ENCODE results near the gene HPDL.

Gene HPDL

DNA sequence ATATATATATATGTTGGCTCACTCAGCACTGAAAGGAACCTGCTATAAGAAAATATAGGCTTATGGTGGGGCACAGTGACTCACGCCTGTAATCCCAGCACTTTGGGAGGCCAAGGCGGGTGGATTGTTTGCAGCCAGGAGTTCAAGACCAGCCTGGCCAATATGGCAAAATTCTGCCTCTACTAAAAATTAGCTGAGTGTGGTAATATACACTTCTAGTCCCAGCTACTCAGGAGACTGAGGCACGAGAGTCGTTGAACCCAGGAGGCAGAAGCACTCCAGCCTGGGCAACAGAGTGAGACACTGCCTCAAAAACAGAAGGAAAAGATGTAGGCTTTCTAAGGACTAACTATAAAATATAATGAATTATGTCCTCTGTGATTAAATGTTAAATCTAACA lies 28.1 kb downstream of the HPDL start:
- DNase-seq, result no peak

DNA sequence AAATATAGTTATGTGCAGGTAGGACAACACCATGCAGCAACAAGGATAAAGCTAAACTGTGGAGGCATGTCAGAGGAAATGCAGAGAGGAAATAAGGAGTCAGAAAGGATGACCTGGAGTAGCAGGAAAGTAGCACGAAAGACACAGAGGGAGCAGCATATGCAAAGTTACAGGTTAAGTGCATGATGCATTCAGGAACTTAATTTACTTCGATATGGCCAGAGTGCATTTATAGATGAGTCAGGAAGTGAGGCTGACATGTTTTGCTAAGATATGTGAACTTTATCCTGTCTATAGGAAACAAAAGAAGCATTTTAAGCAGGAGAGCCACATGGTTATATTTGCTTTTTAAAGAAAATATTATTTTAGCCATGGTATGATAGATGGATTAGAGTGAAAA lies 29.0 kb downstream of the HPDL start:
- DNase-seq, result no peak

DNA sequence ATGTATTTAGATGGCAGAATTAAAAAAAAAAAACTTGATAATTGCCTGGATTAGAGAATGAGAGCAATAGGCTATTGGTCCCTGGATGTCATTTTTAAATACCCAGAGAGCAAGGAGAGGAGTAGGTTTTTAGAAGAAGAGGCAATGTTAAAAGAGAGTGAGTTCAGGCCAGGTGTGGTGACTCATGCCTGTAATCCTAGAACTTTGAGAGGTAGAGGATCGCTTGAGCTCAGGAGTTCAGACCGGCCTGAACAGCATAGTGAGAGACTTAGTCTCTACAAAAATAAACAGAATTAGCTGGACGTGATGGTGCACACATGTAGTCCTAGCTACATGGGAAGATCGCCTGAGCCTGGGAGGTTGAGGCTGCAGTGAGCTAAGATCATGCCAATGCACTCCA lies 29.5 kb downstream of the HPDL start:
- peak; percentile 33 for DNase-seq

DNA sequence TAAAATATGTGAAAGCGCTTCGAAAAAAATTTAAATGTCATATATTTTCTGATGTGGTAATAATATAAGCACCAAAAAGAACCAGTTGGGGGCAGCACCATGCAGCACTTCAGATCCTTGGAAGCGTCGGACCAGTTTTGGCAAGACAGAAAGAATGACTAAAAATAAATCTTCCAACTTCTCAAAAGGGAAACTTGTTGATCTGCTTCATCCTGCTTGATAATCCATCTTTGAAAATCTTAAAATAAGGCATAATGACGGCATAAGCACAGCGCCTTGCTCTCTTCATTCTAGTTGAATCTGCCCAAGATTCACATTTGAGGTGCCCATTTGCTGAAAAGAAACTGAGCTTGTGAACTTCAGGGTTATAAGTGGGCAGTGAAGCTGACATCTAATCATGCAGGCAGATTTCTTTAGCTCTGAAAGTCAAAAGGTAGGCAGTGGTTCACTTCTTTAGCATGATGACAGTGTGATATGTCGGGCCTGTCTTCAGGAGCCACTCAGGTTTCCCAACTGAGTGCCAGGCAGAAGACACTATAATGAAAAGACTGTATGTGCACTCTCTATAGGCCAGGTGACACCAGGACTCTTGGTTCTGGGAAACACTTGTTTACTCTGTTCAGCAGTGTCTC lies 33.3 kb downstream of the HPDL start:
- DNase-seq, result peak; percentile 48

DNA sequence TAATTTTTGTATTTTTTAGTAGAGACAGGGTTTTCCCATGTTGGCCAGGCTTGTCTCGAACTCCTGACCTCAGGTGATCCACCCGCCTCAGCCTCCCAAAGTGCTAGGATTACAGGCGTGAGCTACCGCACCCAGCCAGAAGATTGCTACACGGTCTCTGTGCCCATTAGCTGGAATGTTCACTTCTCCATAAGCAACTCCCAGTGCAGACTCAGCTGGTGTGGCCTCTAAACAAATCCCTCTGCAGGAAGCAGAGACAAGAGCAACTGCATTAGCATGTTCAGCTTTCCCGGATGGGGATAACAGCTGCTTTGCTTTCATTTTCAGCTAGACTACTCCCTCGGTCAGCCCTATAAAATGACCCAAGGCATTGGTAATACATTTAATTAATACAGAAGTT lies 34.3 kb downstream of the HPDL start:
- peak; percentile 75 for DNase-seq

DNA sequence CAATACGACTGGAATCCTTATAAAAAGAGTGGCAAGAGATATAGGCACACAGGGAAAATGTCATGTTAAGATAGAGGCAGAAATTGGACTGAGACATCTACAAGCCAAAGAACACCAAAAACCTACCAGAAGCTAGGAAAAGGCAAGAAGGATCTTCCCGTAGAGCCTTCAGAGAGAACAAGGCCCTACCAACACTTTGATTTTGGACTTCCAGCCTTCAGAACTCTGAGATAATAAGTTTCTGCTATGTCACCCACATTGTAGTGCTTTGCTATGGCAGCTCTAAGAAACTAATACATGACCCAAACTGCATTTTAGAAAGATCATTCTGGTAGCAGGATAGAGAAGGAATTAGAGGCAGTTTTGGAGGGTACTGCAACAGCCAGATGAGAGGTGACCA lies 37.6 kb downstream of the HPDL start:
- DNase-seq, result no peak

DNA sequence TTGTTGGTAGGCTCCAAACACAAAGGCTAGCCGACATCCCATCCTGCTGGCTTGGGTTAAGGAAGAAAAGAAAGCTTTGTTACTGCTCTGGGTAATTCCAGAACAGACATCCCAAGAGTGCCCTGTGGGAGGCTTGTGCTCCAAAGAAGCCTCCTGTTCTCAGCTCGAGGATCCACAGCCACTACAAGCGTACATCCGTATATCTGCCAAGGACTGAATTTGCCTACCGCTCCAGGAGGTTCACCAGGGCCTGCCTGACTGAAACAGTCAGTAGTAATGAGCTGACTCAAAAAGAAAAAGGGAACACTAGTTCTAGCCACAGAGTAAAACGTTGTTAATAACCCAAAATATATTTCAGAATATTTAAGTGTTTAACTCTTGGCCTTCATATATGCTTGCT lies 38.4 kb downstream of the HPDL start:
- DNase-seq, result no peak

DNA sequence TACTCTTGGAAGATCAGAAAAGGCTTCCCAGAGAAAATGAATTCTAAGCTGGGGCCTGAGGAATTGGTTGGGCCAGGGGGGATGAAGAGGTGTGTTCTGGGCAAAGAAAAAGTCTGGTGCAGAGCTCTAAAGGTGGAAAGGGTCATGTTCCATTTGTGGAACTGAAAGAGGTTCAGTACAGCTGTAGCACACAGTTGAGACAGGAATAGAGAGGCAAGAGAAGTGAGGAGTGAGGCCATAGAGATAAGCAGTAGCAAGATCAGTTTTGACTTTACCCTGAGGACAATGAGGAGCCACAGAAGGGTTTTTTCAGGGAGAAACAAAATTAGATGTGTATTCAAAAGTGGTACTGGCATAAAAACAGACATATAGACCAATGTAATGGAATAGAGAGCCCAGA lies 43.9 kb downstream of the HPDL start:
- DNase-seq, result no peak

DNA sequence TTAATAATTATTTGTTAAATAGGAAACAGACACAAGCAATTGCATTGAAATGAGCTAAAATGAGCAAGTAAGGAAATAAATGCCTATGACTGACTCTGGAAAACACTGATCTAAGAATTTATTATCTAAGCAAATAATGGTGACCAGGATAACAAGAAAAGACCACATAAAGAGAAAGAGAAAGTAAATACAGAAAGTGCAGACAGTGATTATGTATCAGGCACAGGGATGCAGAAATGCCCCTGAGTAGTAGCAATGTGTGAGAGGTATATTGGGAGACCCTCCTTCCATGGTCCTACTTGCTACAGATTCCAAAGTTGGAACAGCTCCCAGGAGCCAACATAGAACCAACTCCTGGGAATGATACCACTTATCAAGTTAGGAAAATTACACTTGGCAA lies 46.9 kb downstream of the HPDL start:
- no peak for DNase-seq

DNA sequence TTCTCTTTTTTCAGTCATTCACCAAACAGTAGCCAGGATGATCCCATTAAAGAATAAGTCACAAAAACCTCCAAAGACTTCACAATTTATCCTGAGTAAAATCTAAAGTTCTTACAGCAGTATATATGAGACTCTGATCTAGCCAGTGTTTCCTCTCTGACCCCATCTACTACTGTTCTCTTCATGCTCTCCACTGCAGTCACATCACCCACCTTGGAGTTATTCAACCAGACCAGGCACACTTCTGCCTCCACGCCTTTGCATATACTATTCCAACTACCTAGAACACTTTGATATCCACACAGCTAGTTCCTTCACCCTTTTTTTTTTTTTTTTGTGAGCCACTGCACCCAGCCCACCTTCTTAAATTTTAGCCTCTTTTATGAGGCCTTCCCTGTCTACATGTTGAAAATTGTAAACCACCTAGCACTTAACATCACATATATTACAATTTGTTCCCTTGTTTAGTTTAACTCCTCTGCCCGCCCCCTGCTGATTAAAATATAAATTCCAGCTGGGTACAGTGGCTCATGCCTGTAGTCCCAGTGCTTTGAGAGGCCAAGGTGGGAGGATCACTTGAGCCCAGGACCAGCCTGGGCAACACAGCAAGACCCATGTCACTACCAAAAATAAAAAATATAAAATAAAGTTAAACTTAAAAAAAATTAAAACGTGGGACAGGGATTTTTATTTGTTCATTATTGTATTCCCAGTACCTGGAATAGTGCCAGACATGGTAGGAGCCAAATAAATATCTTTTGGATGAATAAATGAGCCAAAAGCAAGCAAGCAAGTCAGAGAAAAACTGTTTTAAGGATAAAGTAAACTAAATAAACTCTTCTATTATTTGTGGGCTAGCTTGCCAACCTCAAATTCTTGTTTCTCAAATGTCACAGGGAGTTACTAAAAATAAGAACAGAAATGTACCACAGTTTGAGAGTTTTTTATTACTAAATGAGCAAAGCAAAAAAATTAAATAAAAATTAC lies 48.7 kb downstream of the HPDL start:
- DNase-seq, result no peak

DNA sequence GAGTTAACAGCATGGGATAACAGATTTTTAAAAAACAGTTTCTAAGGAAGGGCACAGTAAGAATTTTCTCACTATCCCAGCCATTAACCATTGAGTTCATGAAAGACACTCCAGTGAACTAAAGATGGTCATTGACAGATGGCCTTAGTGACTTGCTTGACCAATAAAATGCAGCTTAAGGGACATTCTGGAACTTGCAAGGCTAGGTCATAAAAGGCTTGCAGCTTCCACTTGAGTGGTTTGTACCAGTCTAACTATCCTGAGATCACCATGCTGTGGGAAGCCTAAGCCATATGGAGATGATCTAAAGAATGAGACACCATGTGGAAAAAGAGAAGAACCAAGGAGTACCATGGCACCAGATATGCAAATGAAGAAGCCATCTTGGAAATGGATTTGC lies 51.5 kb downstream of the HPDL start:
- DNase-seq, result no peak

Measured in NCI-H2107 (cell line).